ENCODE results near the gene SCAPER. TPM values are rescaled to one million over a fixed set of nuclear protein-coding genes. Genes with fewer than 3 reads are reported as not detected.

Gene SCAPER
- total RNA-seq, 1 experiment from 2014 or later, result 15.3 TPM

- Histone ChIP-seq H3K27ac (ENCODE audit: low read length) (no peak overlapping the region), H3K27me3 (ENCODE audit: control insufficient read depth, insufficient read depth, low read length) (no peaks in the 10 kb centered on the region), H3K9me3 (ENCODE audit: control insufficient read depth, insufficient read depth, low read depth, low read length) (no peaks in the 10 kb centered on the region), H3K36me3 (ENCODE audit: control insufficient read depth, insufficient read depth, low read length) (no peaks in the 10 kb centered on the region), H3K4me3 (ENCODE audit: low read depth in 2 of 2, low read length in 2 of 2) (no peak overlapping the region), H3K4me1 (ENCODE audit: control insufficient read depth, insufficient read depth, low read length) (no peaks in the 10 kb centered on the region)
- intact Hi-C loops (cut with micrococcal nuclease; ENCODE audit: unreplicated experiment), result no loop called here
- POLR2A ChIA-PET, result no interaction called here
- CTCF ChIA-PET, result no interaction called here
- ATAC-seq (no peak), DNase-seq (ENCODE audit: low read depth, low spot score) (no peak)
- TF ChIP-seq POLR2AphosphoS5 (IDR thresholded peaks at IDR 0.05; ENCODE audit: low read depth, low read length), result no peak
- TF ChIP-seq SIN3A (IDR thresholded peaks at IDR 0.05; ENCODE audit: borderline replicate concordance, insufficient read depth, low read depth, low read length), result no peak
- TF ChIP-seq CTCF (IDR thresholded peaks at IDR 0.05), result no peak
- no peak for TF ChIP-seq REST (IDR thresholded peaks at IDR 0.05; ENCODE audit: insufficient read depth in 1 of 2, low read depth in 2 of 2, low read length in 1 of 2)
- TF ChIP-seq TCF7L2 (IDR thresholded peaks at IDR 0.05; ENCODE audit: low read depth, low read length), result no peak
- in situ Hi-C loops (cut with HindIII; ENCODE audit: low pct_unique_long_range_greater_than_20kb, low sequenced_read_pairs), result no loop called here
- no TSS peak for BruUV-seq (replicated peaks)
Observed at GRCh38 chr15:76626611-76627010, 278.5 kb downstream of the SCAPER start.

GRCh38 chr15:76625267-76625666 is 279.9 kb downstream of the SCAPER start:
- Histone ChIP-seq H3K36me3 (ENCODE audit: control insufficient read depth, insufficient read depth, low read length) (no peaks in the 10 kb centered on the region), H3K27ac (ENCODE audit: low read length) (no peak overlapping the region), H3K27me3 (ENCODE audit: control insufficient read depth, insufficient read depth, low read length) (no peaks in the 10 kb centered on the region), H3K4me3 (ENCODE audit: low read depth in 2 of 2, low read length in 2 of 2) (no peak overlapping the region), H3K9me3 (ENCODE audit: control insufficient read depth, insufficient read depth, low read depth, low read length) (no peaks in the 10 kb centered on the region), H3K4me1 (ENCODE audit: control insufficient read depth, insufficient read depth, low read length) (no peaks in the 10 kb centered on the region)
- in situ Hi-C loops (cut with HindIII; ENCODE audit: low pct_unique_long_range_greater_than_20kb, low sequenced_read_pairs) (no loop called here), intact Hi-C loops (cut with micrococcal nuclease; ENCODE audit: unreplicated experiment) (no loop called here)
- ChIA-PET CTCF (no interaction called here), POLR2A (no interaction called here)
- no peak for TF ChIP-seq CTCF (IDR thresholded peaks at IDR 0.05)
- no peak for TF ChIP-seq TCF7L2 (IDR thresholded peaks at IDR 0.05; ENCODE audit: low read depth, low read length)
- no peak for TF ChIP-seq POLR2AphosphoS5 (IDR thresholded peaks at IDR 0.05; ENCODE audit: low read depth, low read length)
- TF ChIP-seq REST (IDR thresholded peaks at IDR 0.05; ENCODE audit: insufficient read depth in 1 of 2, low read depth in 2 of 2, low read length in 1 of 2), result no peak
- TF ChIP-seq SIN3A (IDR thresholded peaks at IDR 0.05; ENCODE audit: borderline replicate concordance, insufficient read depth, low read depth, low read length), result no peak
- no TSS peak for BruUV-seq (replicated peaks)
- no peak; the same call in 1 of the 2 replicates for ATAC-seq
- no peak for DNase-seq (ENCODE audit: low read depth, low spot score)
